EH (cell line): ENCODE measurements around the gene STMN3.

Experiments
- DNase-seq: peaks from one replicate; pipeline ENCODE4 v3.0.0-alpha.2; 2015; ENCODE audit warnings: low read depth

STMN3 gene

GRCh38 chr20:63653041-63653973, at the start of gene STMN3:
TSS of gene STMN3 (minus strand) at chr20:63653424. CDS start at chr20:63653345, 79 bp downstream.
- DNase-seq, result peak; percentile 88

DNA sequence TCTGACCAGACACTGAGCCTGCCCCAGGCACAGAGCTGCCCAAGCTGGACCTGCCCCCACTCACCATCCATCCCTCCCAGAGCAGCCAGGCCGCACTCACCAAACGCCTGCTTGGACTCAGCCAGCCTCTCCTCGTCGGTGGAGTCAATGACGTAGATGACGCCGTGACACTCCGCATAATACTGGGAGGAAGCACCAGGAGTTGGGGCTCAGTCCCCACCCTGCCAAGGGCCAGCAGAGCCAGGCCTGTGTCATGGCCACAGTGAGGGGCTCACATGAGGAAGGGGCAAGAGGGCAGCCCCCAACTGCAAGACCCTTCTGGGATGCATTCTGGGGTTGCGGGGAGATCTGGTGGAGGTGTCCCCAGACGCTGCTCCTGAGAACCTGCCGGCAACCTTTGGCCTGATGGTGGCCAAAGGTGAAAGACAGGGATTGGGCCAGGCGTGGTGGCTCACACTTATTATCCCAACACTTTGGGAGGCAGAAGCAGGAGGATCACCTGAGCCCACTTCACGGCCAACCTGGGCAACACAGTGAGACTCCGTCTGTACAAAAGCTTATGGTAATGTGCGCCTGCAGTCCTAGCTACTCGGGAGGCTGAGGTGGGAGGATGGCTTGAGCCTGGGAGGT, 48.9 kb upstream of the STMN3 start:
- DNase-seq, result no peak

GRCh38 chr20:63701329-63702035, 48.3 kb upstream of the STMN3 start:
- DNase-seq, result no peak

DNA sequence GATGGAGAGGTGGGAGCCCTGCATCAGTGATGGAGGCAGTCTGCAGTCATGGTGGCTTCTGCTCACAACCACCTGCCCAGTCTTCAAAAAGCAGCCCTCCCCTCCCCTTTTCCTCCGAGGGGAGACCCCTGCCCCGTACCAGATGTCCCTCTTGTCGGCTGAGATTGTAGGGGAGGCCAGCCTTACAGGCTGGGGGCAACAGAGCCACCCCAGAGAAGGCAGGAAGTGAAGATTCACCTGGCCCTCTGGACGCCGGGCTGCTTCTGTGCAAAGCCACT, 47.8 kb upstream of the STMN3 start:
- no peak for DNase-seq

DNA sequence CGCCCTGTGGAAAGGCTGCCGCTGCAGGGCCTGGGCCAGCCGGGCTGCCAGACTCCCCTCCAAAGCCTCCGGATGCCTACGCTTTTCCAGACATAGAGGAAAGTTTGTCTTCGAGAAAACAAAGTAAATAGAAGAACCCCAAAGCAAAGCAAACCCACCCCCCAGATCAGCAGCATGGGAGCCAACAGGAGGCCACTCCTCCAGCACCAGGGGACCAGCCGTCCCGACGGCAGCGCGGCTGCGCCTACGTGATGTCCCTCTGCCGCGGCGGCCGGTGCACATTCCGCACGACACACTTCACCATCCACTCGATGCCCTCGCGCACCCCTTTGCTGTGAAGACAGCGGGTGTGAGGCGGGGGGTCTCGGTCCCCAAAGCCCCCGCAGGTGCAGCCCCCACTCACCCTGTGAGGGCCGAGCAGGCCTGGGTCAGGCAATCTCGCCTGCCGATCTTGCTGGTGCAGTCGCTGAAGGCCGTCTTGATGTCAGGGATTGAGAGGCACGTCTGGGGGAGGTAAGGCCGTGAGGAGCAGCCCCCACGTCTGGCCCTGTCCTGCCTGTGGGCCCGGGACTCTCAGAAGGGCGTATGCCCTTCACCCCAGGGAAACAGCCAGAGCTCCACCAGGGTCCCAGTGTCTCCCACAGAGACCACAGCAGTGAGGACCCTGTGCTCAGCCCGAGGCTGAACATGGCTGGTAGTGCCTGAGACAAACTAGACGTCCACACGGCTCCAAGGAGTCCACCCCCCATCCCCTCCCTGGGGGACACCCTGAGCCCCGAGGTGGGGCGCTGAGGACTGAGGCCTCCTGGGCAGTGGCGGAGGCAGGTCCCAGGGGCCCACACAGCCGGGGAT, 47.2 kb upstream of the STMN3 start:
- DNase-seq, result no peak

- no peak for DNase-seq
These were observed 46.4 kb upstream of the STMN3 start for GRCh38 chr20:63699466-63700198.

DNA sequence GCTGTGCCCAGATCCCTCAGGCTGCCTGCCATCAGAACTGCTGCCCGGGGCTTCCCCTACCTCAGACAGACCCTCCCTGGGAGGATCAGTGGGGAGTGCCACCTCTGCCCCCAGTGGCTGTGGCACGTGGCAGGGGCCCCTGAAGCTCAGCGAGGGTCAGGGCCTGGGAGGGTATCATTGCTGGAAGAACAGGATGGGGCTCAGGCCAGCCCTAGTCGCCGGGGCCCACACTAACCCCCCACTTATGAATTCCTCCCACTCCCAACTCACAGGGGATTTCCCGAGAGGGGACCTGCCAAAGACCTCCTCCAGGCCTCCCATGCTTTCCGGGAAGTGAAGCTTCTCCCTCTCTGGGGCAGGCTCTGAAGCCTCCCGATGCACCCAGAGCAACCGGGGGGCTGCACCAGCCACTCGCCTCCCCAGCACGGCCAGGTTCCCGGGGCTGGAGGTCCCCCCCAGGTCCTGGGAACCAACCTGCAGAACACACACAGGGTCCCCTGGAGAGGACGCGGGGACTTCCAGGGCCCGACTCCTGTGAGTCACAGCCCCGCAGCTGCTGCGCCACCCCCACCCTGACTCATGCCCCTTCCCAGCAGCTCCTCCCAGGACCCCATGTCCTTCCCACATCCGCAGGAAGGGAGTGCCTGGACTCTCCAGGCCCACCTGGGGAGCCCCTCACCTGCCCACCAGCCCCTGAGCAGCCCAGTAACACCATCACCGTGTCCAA, 45.7 kb upstream of the STMN3 start:
- DNase-seq, result peak; percentile 92

GRCh38 chr20:63697868-63698545, 44.8 kb upstream of the STMN3 start:
- DNase-seq, result no peak

DNA sequence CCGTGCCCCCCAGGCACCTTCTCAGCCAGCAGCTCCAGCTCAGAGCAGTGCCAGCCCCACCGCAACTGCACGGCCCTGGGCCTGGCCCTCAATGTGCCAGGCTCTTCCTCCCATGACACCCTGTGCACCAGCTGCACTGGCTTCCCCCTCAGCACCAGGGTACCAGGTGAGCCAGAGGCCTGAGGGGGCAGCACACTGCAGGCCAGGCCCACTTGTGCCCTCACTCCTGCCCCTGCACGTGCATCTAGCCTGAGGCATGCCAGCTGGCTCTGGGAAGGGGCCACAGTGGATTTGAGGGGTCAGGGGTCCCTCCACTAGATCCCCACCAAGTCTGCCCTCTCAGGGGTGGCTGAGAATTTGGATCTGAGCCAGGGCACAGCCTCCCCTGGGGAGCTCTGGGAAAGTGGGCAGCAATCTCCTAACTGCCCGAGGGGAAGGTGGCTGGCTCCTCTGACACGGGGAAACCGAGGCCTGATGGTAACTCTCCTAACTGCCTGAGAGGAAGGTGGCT, 44.2 kb upstream of the STMN3 start:
- no peak for DNase-seq

DNA sequence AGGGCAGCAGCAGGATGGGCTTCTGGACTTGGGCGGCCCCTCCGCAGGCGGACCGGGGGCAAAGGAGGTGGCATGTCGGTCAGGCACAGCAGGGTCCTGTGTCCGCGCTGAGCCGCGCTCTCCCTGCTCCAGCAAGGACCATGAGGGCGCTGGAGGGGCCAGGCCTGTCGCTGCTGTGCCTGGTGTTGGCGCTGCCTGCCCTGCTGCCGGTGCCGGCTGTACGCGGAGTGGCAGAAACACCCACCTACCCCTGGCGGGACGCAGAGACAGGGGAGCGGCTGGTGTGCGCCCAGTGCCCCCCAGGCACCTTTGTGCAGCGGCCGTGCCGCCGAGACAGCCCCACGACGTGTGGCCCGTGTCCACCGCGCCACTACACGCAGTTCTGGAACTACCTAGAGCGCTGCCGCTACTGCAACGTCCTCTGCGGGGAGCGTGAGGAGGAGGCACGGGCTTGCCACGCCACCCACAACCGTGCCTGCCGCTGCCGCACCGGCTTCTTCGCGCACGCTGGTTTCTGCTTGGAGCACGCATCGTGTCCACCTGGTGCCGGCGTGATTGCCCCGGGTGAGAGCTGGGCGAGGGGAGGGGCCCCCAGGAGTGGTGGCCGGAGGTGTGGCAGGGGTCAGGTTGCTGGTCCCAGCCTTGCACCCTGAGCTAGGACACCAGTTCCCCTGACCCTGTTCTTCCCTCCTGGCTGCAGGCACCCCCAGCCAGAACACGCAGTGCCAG, 43.6 kb upstream of the STMN3 start, which contains the start of gene TNFRSF6B:
Gene TNFRSF6B, plus strand, starts transcription at position 25 of the 729 bp plus-strand sequence. Its CDS starts 116 bp downstream, at position 141.
- no peak for DNase-seq

DNA sequence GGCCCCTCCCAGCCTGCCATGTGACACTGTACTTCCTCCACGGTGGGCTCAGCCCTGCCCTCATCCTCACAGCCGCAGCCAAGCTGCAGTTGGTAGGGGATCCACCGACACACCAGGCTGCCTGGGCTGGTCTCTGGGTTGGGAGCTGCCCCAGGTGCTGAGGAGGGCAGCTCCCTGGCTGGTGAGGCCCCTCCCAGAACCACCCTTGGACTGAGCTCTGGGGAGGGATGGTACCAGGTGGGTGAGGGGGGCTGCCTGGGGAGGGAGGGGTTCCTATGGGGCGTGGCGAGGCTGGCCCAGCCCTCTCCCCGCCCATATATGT, 43.0 kb upstream of the STMN3 start:
- DNase-seq, result no peak

GRCh38 chr20:63695424-63696305, 42.4 kb upstream of the STMN3 start:
- no peak for DNase-seq

DNA sequence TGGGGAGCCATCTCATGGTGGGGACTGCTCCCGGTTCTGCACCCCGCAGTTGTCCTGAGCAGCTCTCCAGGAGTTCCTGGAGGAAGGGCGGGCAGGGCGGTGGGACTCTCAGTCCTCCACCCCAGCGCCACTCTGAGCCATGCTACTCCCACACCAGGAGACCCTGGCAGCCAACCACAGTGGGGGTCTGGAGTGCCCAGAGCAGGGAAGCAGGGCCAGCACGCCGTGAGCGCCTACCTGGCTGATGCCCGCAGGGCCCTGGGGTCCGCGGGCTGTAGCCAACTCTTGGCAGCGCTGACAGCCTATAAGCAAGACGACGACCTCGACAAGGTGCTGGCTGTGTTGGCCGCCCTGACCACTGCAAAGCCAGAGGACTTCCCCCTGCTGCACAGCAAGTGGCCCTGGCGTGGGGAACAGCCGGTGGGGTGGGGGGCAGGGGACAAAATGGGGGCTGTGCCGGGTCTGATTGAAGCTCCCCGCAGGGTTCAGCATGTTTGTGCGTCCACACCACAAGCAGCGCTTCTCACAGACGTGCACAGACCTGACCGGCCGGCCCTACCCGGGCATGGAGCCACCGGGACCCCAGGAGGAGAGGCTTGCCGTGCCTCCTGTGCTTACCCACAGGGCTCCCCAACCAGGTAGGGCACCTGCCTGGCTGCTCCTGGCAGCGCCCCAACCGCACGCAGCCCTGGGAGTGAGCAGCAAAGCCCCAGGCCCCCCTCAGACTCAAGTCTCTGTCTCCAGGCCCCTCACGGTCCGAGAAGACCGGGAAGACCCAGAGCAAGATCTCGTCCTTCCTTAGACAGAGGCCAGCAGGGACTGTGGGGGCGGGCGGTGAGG, 41.6 kb upstream of the STMN3 start:
- no peak for DNase-seq

DNA sequence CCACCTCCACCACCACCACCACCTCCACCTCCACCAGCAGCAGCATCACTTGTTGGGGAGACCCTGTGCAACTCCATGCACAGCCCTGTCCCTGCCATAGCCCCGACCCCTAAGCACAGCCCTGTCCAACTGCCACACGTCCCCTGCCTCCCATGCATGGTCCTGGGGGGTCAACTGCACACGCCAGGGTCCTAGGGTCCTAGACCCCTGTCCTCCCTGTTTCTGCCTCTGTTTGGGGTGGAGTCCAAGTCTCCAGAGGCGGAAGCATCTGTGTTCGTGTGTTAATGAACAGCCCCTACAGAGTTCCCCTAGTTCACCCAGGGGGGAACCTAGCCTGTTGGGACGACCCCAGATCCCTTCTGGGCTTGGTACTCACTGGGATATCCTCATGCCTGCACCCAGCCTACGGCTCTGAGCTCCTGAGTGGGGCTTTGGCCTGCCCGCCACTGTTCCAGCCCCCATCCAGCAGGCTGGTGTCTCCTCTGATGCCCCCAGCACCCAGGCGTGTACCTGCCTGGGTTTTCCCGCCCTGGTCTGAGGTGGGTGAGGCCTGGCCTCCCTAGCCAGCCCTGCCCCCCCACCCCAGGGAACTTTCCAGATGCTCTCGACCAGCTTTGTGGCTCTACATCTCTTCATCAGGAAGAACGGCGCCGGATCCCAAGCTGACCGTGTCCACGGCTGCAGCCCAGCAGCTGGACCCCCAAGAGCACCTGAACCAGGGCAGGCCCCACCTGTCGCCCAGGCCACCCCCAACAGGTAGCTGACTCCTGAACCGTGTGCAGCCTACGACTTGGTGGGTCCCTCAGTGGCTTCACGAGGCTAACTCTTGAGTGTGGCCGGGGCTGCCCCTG, 40.7 kb upstream of the STMN3 start:
- no peak for DNase-seq

GRCh38 chr20:63693083-63693732, 40.0 kb upstream of the STMN3 start:
- DNase-seq, result no peak
